ENCODE results near the gene RAPGEF2.

- TF ChIP-seq SRF (IDR thresholded peaks at IDR 0.05; ENCODE audit: low read depth, low read length) = no peak
- no peak for TF ChIP-seq E2F6 (IDR thresholded peaks at IDR 0.05)
- TF ChIP-seq CTCF (IDR thresholded peaks at IDR 0.05; ENCODE audit: control extremely low read depth in 1 of 3, insufficient read depth in 1 of 3, low read depth in 1 of 3, low read length in 3 of 3) = no peak
- no peak for TF ChIP-seq POLR2AphosphoS5 (IDR thresholded peaks at IDR 0.05; ENCODE audit: low read depth, low read length)
- TF ChIP-seq ZNF274 (IDR thresholded peaks at IDR 0.05; ENCODE audit: borderline replicate concordance, extremely low read depth, low read length) = no peak
- no peak for TF ChIP-seq RFX5 (IDR thresholded peaks at IDR 0.05; ENCODE audit: borderline replicate concordance, low read depth, low read length)
- no peak for TF ChIP-seq ATF2 (IDR thresholded peaks at IDR 0.05; ENCODE audit: low read length)
- TF ChIP-seq POLR2A (IDR thresholded peaks at IDR 0.05; ENCODE audit: control extremely low read depth in 1 of 2, low read depth in 2 of 2, low read length in 2 of 2) = no peak
- no peak for TF ChIP-seq RAD21 (IDR thresholded peaks at IDR 0.05 in 1 of 2, conservative IDR thresholded peaks at IDR 0.05 in 1 of 2; ENCODE audit: low read depth in 2 of 2, low read length in 2 of 2)
- no peak for TF ChIP-seq EZH2 (IDR thresholded peaks at IDR 0.05; ENCODE audit: low read depth, low read length, severe bottlenecking)
Observed at GRCh38 chr4:159224408-159224807, 121.5 kb downstream of the RAPGEF2 start.

Data from H1 (cell line).